ENCODE results near the gene PDGFA. TPM values are rescaled to one million over a fixed set of nuclear protein-coding genes. Genes with fewer than 3 reads are reported as not detected.

The PDGFA gene
- total RNA-seq, 1 donor from 2014 or later = 7.6 TPM

- Mint-ChIP-seq H3K4me3 (ENCODE audit: unreplicated experiment) (no peak overlapping the region), H3K27ac (ENCODE audit: unreplicated experiment) (no peak overlapping the region), H3K27me3 (ENCODE audit: unreplicated experiment) (peaks cover 11% of the 10 kb centered on the region), H3K4me1 (ENCODE audit: low read depth, unreplicated experiment) (no peaks in the 10 kb centered on the region), H3K9me3 (ENCODE audit: unreplicated experiment) (peaks cover 2% of the 10 kb centered on the region), H3K36me3 (ENCODE audit: unreplicated experiment) (no peaks in the 10 kb centered on the region)
- no peak for DNase-seq
- TF ChIP-seq CTCF (IDR thresholded peaks at IDR 0.05; ENCODE audit: partially characterized antibody, unreplicated experiment) = no peak
Measured at GRCh38 chr7:564176-564865, 44.7 kb upstream of the PDGFA start.

- no peak for TF ChIP-seq CTCF (IDR thresholded peaks at IDR 0.05; ENCODE audit: partially characterized antibody, unreplicated experiment)
- peaks cover 2% of the 10 kb centered on the region for H3K9me3 Mint-ChIP-seq (ENCODE audit: unreplicated experiment)
- no peak overlapping the region for H3K4me3 Mint-ChIP-seq (ENCODE audit: unreplicated experiment)
- no peaks in the 10 kb centered on the region for H3K4me1 Mint-ChIP-seq (ENCODE audit: low read depth, unreplicated experiment)
- DNase-seq = no peak
- no peak overlapping the region for H3K27ac Mint-ChIP-seq (ENCODE audit: unreplicated experiment)
- H3K27me3 Mint-ChIP-seq (ENCODE audit: unreplicated experiment) = peaks cover 11% of the 10 kb centered on the region
- no peaks in the 10 kb centered on the region for H3K36me3 Mint-ChIP-seq (ENCODE audit: unreplicated experiment)
Measured at GRCh38 chr7:563629-564170, 44.1 kb upstream of the PDGFA start.

- Mint-ChIP-seq H3K9me3 (ENCODE audit: unreplicated experiment) (peaks cover 3% of the 10 kb centered on the region), H3K36me3 (ENCODE audit: unreplicated experiment) (no peaks in the 10 kb centered on the region), H3K27me3 (ENCODE audit: unreplicated experiment) (peaks cover 11% of the 10 kb centered on the region), H3K27ac (ENCODE audit: unreplicated experiment) (no peak overlapping the region), H3K4me1 (ENCODE audit: low read depth, unreplicated experiment) (no peaks in the 10 kb centered on the region), H3K4me3 (ENCODE audit: unreplicated experiment) (no peak overlapping the region)
- TF ChIP-seq CTCF (IDR thresholded peaks at IDR 0.05; ENCODE audit: partially characterized antibody, unreplicated experiment) = no peak
- DNase-seq = no peak
Measured at GRCh38 chr7:562789-563628, 43.4 kb upstream of the PDGFA start.

- TF ChIP-seq CTCF (IDR thresholded peaks at IDR 0.05; ENCODE audit: partially characterized antibody, unreplicated experiment) = no peak
- no peak for DNase-seq
- H3K9me3 Mint-ChIP-seq (ENCODE audit: unreplicated experiment) = peaks cover 3% of the 10 kb centered on the region
- no peak overlapping the region for H3K4me3 Mint-ChIP-seq (ENCODE audit: unreplicated experiment)
- H3K27ac Mint-ChIP-seq (ENCODE audit: unreplicated experiment) = peak overlapping the region; percentile 28
- H3K4me1 Mint-ChIP-seq (ENCODE audit: low read depth, unreplicated experiment) = no peaks in the 10 kb centered on the region
- peaks cover 11% of the 10 kb centered on the region for H3K27me3 Mint-ChIP-seq (ENCODE audit: unreplicated experiment)
- H3K36me3 Mint-ChIP-seq (ENCODE audit: unreplicated experiment) = no peaks in the 10 kb centered on the region
Measured at GRCh38 chr7:562374-562675, 42.7 kb upstream of the PDGFA start.

Data from glutamatergic neuron (in vitro differentiated cells).